HG03457 (cell line): ENCODE results near the gene RASL12.
"Not testable (repeated sequence)": the region's sequence is repeated elsewhere in the genome, so short reads cannot be mapped to it uniquely, and the experiment has no call there.

ENCODE experiments used
- ATAC-seq: cut with Tn5 transposase; IDR thresholded peaks from one replicate; pipeline ENCODE4 v1.9.1; 2021; ENCODE audit warnings: moderate number of reproducible peaks; ENCODE audit not compliant: unreplicated experiment

RASL12 gene

GRCh38 chr15:65067645-65068402 is at the start of gene RASL12:
RASL12 (minus strand) TSS chr15:65067991; CDS start chr15:65067835, 156 bp downstream.
- no peak for ATAC-seq

- no peak for ATAC-seq
Observed at GRCh38 chr15:65115542-65115941, 47.8 kb upstream of the RASL12 start.

- no peak for ATAC-seq
Observed at GRCh38 chr15:65115086-65115485, 47.3 kb upstream of the RASL12 start, which contains the start of gene UBAP1L. UBAP1L (minus strand) TSS chr15:65115200; CDS start chr15:65106215, 8,985 bp downstream.

- no peak for ATAC-seq
Observed at GRCh38 chr15:65110676-65111292, 43.0 kb upstream of the RASL12 start.

- ATAC-seq: no peak
Observed at GRCh38 chr15:65106011-65106590, 38.3 kb upstream of the RASL12 start.

- no peak for ATAC-seq
Observed at GRCh38 chr15:65105038-65105437, 37.2 kb upstream of the RASL12 start.

GRCh38 chr15:65102912-65103311 is 35.1 kb upstream of the RASL12 start:
- ATAC-seq: no peak

- ATAC-seq: no peak
Observed at GRCh38 chr15:65101891-65102708, 34.3 kb upstream of the RASL12 start.

- no peak for ATAC-seq
Observed at GRCh38 chr15:65101411-65101890, 33.7 kb upstream of the RASL12 start.

- no peak for ATAC-seq
Observed at GRCh38 chr15:65100442-65100841, 32.7 kb upstream of the RASL12 start.

- ATAC-seq: not testable (repeated sequence)
Observed at GRCh38 chr15:65099801-65100200, 32.0 kb upstream of the RASL12 start.

- ATAC-seq: no peak
Observed at GRCh38 chr15:65099336-65099735, 31.5 kb upstream of the RASL12 start.

- no peak for ATAC-seq
Observed at GRCh38 chr15:65097651-65098263, 30.0 kb upstream of the RASL12 start.

- ATAC-seq: no peak
Observed at GRCh38 chr15:65096481-65097385, 28.9 kb upstream of the RASL12 start.

GRCh38 chr15:65095747-65096104 is 27.9 kb upstream of the RASL12 start:
- ATAC-seq: no peak

- ATAC-seq: no peak
Observed at GRCh38 chr15:65095011-65095746, 27.4 kb upstream of the RASL12 start.

GRCh38 chr15:65094294-65094995 is 26.7 kb upstream of the RASL12 start:
- no peak for ATAC-seq

GRCh38 chr15:65093793-65094170 is 26.0 kb upstream of the RASL12 start:
- ATAC-seq: not testable (repeated sequence)
